Activated T-helper 1 cell treated with anti-CD3 and anti-CD28 coated beads, Interleukin-12 subunit alpha, Interleukin-12 subunit beta, Interleukin-2, Interleukin-4 antibody, amounts not matched to agents 30 ng/mL and 10 ng/mL and 1 ng/mL, durations not matched to agents 14 hours and 24 hours and 36 hours (primary cell): ENCODE results near the gene AUTS2. TPM values are rescaled to one million over a fixed set of nuclear protein-coding genes. Genes with fewer than 3 reads are reported as not detected.

Experiments used
- DNase-seq: peaks from one replicate; pipeline ENCODE4 v3.0.0; 2021; ENCODE audit warnings: low spot score
- H3K27ac Mint-ChIP-seq: one replicate; pipeline ENCODE4 v1.8.0; 2021; ENCODE audit warnings: mild to moderate bottlenecking, mixed read lengths
- H3K27me3 Mint-ChIP-seq: one replicate; pipeline ENCODE4 v1.8.0; 2022; ENCODE audit warnings: mild to moderate bottlenecking, moderate library complexity, mixed read lengths; ENCODE audit not compliant: insufficient read depth
- H3K36me3 Mint-ChIP-seq: one replicate; pipeline ENCODE4 v1.8.0; 2021; ENCODE audit warnings: low read depth, mixed read lengths
- H3K4me1 Mint-ChIP-seq: one replicate; pipeline ENCODE4 v1.8.0; 2021; ENCODE audit warnings: low read depth, mixed read lengths
- H3K4me3 Mint-ChIP-seq: one replicate; pipeline ENCODE4 v1.8.0; 2021; ENCODE audit warnings: mild to moderate bottlenecking, moderate library complexity, mixed read lengths
- H3K9me3 Mint-ChIP-seq: one replicate; pipeline ENCODE4 v1.8.0; 2021; ENCODE audit warnings: mixed read lengths
- intact Hi-C: fragments of 100-400 bp; cut with micrococcal nuclease; formaldehyde crosslinking; loops from one replicate; pipeline ENCODE4 v1.15.1; 2024
- total RNA-seq: library from RNA; stranded (reverse); gene quantifications from 2 replicates; pipeline ENCODE4 v1.2.3, GENCODE V29; 2022

AUTS2 gene
- total RNA-seq, 1 donor from 2014 or later = 2.7 TPM

DNA sequence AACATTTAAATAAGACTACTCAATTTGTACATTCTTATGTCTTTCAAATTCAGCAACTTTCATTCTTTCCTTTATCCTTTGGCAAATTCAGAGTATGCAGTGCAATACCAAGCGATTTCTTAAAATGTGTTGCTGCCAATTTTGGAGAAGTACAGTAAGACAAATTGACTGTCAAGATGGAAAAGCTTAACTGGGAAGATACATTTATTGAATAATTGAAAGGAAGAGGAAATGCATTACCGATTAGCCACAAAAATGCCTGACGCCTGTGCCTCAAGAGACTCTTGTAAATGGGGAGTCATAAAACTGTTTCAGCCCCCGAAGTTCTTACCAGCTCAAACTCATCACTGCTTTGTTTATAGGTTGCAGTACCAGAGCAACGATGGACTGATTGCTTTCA is 1160.4 kb downstream of the AUTS2 start:
- Mint-ChIP-seq H3K27ac (no peak overlapping the region), H3K4me3 (no peak overlapping the region), H3K27me3 (no peaks in the 10 kb centered on the region), H3K36me3 (no peaks in the 10 kb centered on the region), H3K9me3 (no peaks in the 10 kb centered on the region), H3K4me1 (no peaks in the 10 kb centered on the region)
- no peak for DNase-seq
- intact Hi-C loops = no loop called here

DNA sequence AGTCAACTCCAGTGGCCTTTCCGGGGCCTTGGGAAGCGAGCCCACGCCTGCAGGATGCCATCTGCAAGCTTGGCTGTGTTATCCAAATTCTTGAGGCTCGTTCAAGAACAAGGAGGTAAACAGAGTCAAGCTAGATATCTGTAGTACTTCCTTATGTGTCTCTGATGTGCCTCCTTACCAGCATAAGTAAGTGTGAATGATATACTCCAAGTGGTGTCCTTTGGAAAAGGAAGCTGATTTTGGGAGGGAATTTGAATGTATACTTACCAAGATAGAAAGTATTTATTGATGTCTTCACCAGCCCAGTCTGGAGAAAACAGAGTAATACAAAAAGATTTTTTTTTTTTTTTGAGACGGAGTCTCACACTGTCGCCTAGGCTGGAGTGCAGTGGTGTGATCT is 1161.4 kb downstream of the AUTS2 start:
- DNase-seq = no peak
- intact Hi-C loops = no loop called here
- Mint-ChIP-seq H3K4me1 (no peaks in the 10 kb centered on the region), H3K27me3 (no peaks in the 10 kb centered on the region), H3K36me3 (no peaks in the 10 kb centered on the region), H3K9me3 (no peaks in the 10 kb centered on the region), H3K4me3 (no peak overlapping the region), H3K27ac (no peak overlapping the region)

DNA sequence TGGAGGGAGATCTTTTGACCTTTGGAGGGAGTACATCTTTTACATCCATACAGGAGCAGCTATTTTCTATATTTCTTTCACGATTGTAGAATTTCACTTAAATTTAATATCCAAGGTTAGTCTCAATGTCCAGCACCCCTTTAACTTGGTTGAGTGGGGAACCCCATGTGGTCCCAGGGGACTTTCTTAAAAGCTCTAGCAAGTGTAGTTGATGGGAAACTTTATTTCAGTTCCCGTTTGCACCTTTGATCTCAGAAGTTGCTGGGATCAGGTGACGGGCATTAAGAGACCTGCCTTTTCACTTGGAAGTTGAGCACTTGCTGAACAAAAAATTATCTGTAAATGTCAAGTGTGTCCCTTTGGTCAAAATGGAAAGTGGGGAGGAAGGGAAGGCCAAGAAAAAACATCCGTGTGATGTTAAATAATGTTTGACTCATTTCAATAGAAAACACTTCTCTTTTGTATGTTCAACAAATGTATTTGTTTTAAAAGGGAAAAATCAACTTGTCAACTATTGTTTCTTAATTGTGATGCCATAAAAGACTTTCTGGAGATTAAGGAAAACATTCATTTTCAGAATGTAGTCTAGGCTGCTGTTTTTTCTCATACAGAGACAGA is 1163.5 kb downstream of the AUTS2 start:
- no peak for DNase-seq
- H3K27me3 Mint-ChIP-seq = no peaks in the 10 kb centered on the region
- no peaks in the 10 kb centered on the region for H3K36me3 Mint-ChIP-seq
- H3K4me1 Mint-ChIP-seq = no peaks in the 10 kb centered on the region
- no peak overlapping the region for H3K4me3 Mint-ChIP-seq
- H3K9me3 Mint-ChIP-seq = no peaks in the 10 kb centered on the region
- H3K27ac Mint-ChIP-seq = no peak overlapping the region
- intact Hi-C loops = no loop called here

- intact Hi-C loops = no loop called here
- Mint-ChIP-seq H3K27me3 (no peaks in the 10 kb centered on the region), H3K4me3 (no peak overlapping the region), H3K9me3 (no peaks in the 10 kb centered on the region), H3K27ac (no peak overlapping the region), H3K36me3 (no peaks in the 10 kb centered on the region), H3K4me1 (no peaks in the 10 kb centered on the region)
- no peak for DNase-seq
Measured at GRCh38 chr7:70762696-70763095, 1164.4 kb downstream of the AUTS2 start.

DNA sequence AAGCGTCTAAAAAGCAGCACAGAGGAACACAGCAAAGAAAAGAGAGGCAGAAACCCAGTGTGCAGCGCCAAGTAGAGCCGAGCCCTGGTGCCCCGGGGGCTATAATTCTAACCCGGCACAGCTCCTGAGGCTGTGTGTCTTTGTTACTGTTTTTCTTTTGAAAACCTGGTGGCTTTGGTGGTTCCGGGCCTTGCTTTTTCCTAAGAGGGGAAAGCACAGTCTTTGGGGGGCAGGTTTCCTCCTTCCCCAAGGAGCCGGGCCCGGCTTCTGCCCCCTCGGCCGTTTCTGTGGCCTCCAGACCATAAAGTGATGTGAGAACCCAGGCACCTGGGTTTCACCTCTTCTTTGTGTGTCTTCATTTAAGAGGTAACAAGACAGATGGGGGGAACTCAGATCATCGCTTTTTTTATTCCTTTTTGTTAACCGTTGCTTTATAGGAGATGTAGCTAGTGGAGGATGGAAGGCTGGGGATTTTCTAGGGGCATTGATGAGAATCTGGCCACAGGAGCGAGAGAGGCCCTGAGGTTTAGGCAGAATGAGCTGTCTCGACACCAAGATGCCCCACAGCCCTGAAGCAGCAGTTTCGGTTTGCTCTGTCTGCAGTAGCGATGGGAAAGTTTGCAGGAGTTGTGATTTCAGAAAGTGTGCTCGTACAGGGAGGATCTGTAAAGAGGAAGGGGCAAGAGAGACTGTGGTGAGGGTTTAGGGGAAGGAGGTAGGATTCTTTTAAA is 1165.9 kb downstream of the AUTS2 start:
- H3K27ac Mint-ChIP-seq = no peak overlapping the region
- H3K4me1 Mint-ChIP-seq = no peaks in the 10 kb centered on the region
- H3K9me3 Mint-ChIP-seq = no peaks in the 10 kb centered on the region

DNA sequence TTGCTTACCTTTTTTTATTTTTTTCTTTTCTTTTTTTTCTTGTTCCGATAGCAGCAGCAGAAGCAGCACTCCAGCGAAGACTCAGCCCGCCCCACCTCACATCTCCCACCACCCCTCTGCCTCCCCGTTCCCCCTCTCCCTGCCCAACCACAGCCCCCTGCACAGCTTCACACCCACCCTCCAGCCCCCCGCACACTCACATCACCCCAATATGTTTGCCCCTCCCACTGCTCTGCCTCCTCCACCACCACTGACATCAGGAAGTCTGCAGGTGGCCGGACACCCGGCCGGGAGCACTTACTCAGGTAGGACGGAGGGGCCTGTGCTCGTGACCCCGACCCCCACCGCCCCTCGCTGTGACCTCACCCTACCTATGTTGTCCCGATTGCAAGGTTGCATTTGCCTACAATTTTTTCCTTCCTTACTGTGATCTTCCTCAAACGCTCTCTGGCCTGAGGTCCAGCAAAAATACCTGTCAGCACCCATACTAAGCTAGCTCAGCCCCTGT is 1166.5 kb downstream of the AUTS2 start:
- Mint-ChIP-seq H3K27ac (no peak overlapping the region), H3K4me1 (no peaks in the 10 kb centered on the region), H3K9me3 (no peaks in the 10 kb centered on the region), H3K27me3 (no peaks in the 10 kb centered on the region), H3K4me3 (no peak overlapping the region), H3K36me3 (no peaks in the 10 kb centered on the region)
- no peak for DNase-seq
- intact Hi-C loops = no loop called here

More for the DNA sequence above, 1165.9 kb downstream of the AUTS2 start:
- intact Hi-C loops = no loop called here
- Mint-ChIP-seq H3K36me3 (no peaks in the 10 kb centered on the region), H3K4me3 (peak overlapping the region; percentile 37), H3K27me3 (no peaks in the 10 kb centered on the region)
- DNase-seq = no peak

DNA sequence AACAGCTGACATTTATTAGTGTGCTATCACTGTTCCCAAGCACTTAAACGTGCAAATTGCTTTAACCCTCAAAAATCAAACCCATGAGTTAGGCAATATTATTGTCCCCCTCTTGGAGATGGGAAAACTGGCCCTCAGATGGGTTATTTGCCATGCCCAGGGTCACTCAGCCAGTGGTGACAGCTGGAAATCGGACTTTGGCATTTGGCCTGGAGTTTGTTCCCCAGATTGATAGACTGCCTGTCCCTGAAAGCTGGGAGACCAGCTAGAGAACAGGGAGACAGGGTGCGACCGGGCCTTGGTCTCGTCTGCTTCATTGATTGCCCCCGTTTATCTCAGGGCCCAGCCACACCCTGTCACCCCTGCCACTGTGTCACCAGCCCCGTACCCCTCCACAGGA is 1167.4 kb downstream of the AUTS2 start:
- no peaks in the 10 kb centered on the region for H3K4me1 Mint-ChIP-seq
- H3K4me3 Mint-ChIP-seq = no peak overlapping the region
- intact Hi-C loops = no loop called here
- no peaks in the 10 kb centered on the region for H3K27me3 Mint-ChIP-seq
- DNase-seq = no peak
- no peak overlapping the region for H3K27ac Mint-ChIP-seq
- H3K9me3 Mint-ChIP-seq = no peaks in the 10 kb centered on the region
- H3K36me3 Mint-ChIP-seq = no peaks in the 10 kb centered on the region

- no peak overlapping the region for H3K4me3 Mint-ChIP-seq
- no peak overlapping the region for H3K27ac Mint-ChIP-seq
- no peaks in the 10 kb centered on the region for H3K27me3 Mint-ChIP-seq
Measured at GRCh38 chr7:70766109-70766508, 1167.8 kb downstream of the AUTS2 start.

DNA sequence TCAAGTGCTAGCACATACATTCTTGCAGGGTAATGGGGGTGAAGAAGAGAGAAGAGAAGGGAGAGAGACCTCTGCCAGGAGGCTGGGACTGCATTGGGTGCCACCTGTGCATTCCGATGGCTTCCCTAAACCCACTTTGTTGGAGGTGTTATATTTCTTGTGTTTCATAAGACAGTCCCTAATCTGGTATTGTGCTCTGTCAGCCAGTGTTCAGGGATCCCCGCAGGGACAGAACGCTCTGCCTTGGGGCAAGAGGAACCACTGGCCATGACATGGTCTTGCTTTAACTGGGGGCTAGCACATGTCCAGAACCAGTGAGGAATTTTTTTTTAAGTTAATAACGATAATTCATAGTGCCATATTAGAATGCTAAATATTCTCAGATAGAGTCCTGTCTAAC is 1168.4 kb downstream of the AUTS2 start:
- no peaks in the 10 kb centered on the region for H3K4me1 Mint-ChIP-seq
- no peaks in the 10 kb centered on the region for H3K27me3 Mint-ChIP-seq
- no peaks in the 10 kb centered on the region for H3K9me3 Mint-ChIP-seq
- H3K36me3 Mint-ChIP-seq = no peaks in the 10 kb centered on the region
- intact Hi-C loops = no loop called here
- H3K27ac Mint-ChIP-seq = no peak overlapping the region
- no peak overlapping the region for H3K4me3 Mint-ChIP-seq
- DNase-seq = no peak

More at GRCh38 chr7:70766109-70766508, 1167.8 kb downstream of the AUTS2 start:
- Mint-ChIP-seq H3K4me1 (no peaks in the 10 kb centered on the region), H3K9me3 (no peaks in the 10 kb centered on the region), H3K36me3 (no peaks in the 10 kb centered on the region)
- intact Hi-C loops = no loop called here
- no peak for DNase-seq

- intact Hi-C loops = no loop called here
- Mint-ChIP-seq H3K9me3 (no peaks in the 10 kb centered on the region), H3K27me3 (no peaks in the 10 kb centered on the region), H3K27ac (no peak overlapping the region), H3K36me3 (no peaks in the 10 kb centered on the region), H3K4me1 (no peaks in the 10 kb centered on the region), H3K4me3 (no peak overlapping the region)
- no peak for DNase-seq
Measured at GRCh38 chr7:70770154-70770553, 1171.9 kb downstream of the AUTS2 start.

DNA sequence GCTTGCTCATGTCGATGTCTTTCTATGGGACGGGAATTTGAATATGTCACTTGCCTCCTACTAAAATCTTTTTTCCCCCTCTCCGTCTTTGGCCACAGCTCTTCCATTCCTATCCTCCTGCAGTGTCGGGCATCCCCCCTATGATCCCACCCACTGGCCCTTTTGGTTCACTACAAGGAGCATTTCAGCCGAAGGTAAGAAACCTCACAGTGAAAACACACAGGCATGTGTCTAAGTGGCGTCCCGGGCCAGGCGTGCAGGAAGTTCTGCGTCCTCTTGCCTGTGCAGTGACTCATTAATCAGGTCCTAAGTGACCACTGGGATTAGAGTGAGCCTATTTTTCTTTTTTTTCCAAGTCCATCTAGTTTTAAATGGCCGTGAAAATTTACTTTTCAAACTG is 1173.2 kb downstream of the AUTS2 start:
- Mint-ChIP-seq H3K27ac (no peak overlapping the region), H3K36me3 (no peaks in the 10 kb centered on the region), H3K27me3 (no peaks in the 10 kb centered on the region), H3K4me1 (peaks cover 5% of the 10 kb centered on the region), H3K9me3 (no peaks in the 10 kb centered on the region), H3K4me3 (no peak overlapping the region)
- DNase-seq = no peak
- intact Hi-C loops = no loop called here

- Mint-ChIP-seq H3K4me1 (peaks cover 18% of the 10 kb centered on the region), H3K9me3 (no peaks in the 10 kb centered on the region), H3K27ac (no peak overlapping the region), H3K36me3 (no peaks in the 10 kb centered on the region), H3K27me3 (no peaks in the 10 kb centered on the region), H3K4me3 (no peak overlapping the region)
- no peak for DNase-seq
- intact Hi-C loops = no loop called here
Measured at GRCh38 chr7:70772891-70773290, 1174.6 kb downstream of the AUTS2 start.

DNA sequence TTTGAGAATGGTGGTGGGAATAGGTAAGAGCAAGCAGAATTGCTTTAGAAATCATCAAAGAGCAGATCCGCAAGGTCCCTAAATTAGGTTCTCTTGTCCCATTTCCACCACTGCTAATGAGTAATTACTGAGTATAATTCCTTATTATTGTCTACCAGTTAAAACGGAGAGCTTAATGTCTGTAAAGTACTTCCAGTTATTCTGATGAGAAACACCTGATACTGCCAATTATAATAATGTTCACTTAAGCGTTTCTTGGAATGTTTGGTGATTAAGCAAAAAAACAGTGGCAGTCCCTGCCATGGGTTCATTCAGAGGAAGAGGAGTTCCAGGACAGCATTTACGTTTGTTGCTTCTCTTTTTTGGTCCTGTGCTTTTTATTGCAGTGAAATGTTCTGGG is 1175.1 kb downstream of the AUTS2 start:
- Mint-ChIP-seq H3K36me3 (no peaks in the 10 kb centered on the region), H3K9me3 (no peaks in the 10 kb centered on the region), H3K27ac (no peak overlapping the region), H3K4me1 (peaks cover 19% of the 10 kb centered on the region), H3K4me3 (no peak overlapping the region), H3K27me3 (no peaks in the 10 kb centered on the region)
- intact Hi-C loops = no loop called here
- DNase-seq = no peak
